HG03439 (cell line): ENCODE results near the gene ZNF260.
"Not testable (repeated sequence)": the region's sequence is repeated elsewhere in the genome, so short reads cannot be mapped to it uniquely, and the experiment has no call there.

Experiments
- ATAC-seq: cut with Tn5 transposase; IDR thresholded peaks from one replicate; pipeline ENCODE4 v1.9.1; 2021; ENCODE audit warnings: mild to moderate bottlenecking, moderate library complexity; ENCODE audit not compliant: unreplicated experiment

Gene ZNF260

DNA sequence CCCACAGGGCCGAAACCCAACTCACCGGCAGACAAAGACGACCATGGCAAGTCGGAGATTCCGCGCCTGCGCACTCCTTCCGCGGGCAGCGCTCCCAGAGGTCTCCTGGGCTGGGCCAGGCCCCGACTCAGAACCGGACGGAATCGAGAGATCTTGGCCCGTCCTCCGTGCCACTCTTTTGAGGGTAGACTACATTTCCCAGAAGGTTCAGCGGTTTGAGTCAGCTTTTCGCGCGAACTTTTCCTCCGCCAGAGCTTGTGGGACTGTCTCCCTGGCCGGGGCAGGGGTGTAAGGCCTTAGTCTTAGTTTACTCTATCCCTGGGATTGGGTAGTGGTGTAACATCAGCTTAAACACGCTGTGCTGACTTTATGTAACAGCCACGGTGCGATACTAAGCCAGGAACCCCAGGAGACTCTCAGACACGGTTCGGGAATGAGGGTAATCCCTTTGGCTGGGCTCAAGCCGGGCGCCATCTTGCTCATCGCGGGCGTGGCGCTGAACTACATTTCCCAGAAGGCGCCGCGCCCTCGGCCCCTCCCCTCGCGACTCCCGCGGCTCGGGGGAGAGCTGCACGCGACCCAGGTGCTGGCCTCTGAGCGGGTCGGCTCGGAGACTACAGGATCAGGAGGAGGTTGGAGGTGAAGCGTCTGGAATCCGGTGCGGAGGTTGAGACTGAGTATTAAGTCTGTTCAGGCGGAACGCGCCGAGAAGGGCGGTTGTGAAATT is at the start of gene ZNF260:
Gene ZNF260, minus strand, starts transcription at position 78 of the 727 bp plus-strand sequence. CDS start 13,033 bp downstream, outside the sequence.
- peak; percentile 89 for ATAC-seq

DNA sequence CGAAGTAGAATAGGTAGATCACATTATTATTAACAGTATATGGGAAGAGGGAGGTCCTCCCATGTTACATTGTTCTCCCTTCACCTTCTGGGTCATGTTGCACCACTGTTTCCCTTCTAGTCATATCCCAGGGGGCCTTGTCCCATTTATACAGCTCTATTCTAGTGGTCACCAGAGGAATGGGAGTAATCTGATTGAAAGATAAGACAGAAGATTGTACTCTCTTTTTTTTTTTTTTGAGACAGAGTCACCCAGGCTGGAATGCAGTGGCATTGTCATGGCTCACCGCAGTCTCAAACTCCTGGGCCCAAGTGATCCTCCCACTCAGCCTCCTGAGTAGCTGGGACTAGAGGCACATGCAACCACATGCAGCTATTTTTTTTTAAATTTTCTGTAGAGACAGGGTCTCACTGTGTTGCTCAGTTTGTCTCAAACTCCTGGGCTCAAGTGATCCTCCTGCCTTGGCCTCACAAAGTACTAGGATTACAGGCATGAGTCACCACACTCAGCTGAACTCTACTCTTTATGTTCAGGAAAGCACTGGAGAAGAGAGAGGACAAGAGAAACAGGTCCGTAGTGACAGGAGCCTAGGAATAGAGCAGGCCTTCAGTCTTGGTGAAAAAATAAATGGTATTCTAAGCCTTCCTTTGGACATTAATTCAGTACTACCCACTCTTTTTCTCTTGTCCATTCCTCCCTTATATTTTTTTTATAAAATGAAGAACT is 49.4 kb upstream of the ZNF260 start:
- ATAC-seq, result no peak

DNA sequence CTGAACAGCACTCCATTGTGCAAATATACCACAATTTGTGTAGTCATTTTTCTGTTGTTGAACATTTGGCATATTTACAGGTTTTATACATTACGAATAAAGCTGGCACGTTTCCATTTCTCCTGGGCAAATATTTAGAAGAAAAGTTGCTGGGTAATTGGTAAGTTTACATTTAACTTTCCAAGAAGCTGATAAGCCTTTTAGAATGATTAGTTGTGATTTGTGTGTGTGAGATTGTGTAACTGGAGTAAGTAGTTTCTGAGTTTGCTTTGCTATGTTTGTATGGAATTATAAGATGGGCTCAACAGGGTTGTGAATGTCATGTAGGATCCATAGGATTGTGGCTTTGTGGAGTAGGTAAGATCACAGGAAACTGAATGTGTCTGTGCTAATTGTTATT is 46.7 kb upstream of the ZNF260 start:
- ATAC-seq, result no peak

DNA sequence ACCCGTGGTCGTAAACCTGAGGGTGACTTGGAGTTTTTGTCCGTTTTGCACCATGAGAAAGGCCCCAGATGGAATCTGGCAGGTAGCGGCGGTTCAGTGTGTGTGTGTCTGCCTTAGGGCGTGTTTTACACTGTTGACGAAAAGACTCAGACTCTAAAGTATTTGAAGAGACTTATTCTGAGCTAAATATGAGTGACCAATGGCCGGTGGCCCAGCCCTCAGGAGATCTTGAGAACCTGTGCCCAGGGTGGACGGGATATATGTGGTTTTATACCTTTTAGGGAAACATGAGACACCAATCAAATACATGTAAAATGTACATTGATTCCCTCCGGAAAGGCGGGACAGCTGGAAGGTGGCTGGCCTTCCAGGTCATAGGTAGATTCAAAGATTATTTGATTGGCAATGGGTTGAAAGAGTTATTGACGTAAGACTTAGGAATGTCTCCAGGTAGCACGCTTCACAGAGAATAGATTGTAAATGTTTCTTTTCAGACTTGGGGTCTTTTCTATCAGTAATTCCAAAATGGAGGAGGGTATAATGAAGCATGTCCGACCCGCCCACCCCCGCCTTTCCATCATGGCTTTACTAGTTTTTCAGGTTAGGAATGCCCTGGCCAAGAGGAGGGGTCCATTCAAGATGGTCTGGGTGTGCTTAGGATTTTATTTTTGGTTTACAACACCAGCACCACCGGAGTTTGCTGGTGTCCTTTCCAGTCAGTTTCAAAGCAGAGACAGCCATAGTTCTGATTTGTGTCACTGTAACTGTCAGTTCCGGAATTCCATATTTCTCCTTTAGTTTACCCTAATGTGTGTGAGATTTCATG is 46.0 kb upstream of the ZNF260 start:
- ATAC-seq, result peak; percentile 27

DNA sequence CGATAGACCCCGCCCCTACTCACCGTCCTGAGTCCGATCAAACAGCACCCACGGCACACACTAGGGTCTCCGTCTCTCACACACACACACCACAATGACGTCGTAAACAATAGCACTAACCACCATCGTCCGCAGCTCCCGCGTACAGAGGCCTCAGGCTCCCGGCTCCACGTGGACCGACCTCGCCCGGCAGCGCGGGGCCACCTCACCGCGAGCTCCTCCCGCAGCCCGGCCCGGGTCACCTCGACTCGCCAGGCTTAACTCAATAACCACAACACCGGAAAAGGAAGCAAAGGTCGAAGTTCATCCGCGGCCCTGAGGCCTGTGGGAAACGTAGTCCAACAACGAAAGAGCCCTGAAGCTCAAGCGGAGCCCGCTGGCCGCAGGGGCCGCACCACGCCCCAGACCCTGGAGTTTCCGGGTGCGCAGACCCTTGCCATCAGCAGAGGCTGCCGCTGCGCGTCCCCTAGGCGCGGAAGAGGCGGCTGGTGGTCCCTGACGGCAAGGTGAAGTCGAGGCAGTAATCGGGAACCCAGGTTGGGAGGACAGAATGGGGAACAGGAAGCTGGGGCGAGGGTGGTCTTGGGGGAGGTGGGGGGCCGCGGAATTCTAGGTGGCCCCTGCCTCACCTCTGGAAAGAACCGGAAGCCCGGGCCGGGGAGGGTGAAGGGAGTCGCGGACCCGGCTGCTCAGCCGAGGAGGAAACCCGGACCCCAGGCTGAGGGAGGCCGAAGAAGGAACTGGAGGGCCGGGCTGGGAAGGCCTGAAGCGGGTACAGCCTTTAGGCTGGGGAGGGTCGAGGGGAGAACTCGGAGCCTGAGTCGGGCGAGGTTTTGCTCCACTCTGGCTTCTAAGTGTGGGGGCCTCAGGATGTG is 45.2 kb upstream of the ZNF260 start, which contains the start of gene ZNF529:
Gene ZNF529, minus strand, starts transcription at position 273 of the 875 bp plus-strand sequence. CDS start 946 bp downstream, outside the sequence.
- ATAC-seq, result peak; percentile 83

DNA sequence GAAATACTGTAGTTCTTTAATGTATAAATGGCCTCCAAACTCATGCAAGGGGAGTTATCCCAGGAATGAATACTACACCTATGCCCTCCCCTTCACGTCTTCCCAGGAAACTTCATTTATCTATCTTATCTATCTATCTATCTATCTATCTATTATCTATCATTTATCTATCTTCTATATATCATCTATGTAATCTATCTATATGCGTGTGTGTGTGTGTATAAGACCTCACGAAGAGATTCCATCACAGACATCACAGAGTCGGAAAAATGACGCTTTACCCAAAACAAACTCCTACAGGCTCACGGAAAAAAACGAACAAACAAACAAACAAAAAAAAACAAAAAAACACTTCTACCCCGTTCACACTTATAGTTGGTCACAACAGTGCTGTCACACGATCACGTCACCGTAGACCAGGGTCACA is 44.5 kb upstream of the ZNF260 start:
- ATAC-seq, result no peak

DNA sequence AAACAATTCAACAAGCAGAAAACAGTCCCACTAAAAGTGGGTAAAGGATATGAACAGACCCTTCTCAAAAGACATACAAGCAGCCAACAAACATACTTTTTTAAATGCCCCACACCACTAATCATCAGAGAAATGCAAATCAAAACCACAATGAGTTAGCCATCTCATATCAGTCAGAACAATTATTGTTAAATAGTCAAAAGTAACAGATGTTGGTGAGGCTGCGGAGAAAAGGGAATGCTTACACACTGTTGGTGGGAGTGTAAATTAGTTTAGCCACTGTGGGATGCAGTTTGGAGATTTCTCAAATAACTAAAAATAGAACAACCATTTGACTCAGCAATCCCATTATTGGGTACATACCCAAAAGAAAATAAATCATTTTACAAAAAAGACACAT is 36.3 kb upstream of the ZNF260 start:
- no peak for ATAC-seq

DNA sequence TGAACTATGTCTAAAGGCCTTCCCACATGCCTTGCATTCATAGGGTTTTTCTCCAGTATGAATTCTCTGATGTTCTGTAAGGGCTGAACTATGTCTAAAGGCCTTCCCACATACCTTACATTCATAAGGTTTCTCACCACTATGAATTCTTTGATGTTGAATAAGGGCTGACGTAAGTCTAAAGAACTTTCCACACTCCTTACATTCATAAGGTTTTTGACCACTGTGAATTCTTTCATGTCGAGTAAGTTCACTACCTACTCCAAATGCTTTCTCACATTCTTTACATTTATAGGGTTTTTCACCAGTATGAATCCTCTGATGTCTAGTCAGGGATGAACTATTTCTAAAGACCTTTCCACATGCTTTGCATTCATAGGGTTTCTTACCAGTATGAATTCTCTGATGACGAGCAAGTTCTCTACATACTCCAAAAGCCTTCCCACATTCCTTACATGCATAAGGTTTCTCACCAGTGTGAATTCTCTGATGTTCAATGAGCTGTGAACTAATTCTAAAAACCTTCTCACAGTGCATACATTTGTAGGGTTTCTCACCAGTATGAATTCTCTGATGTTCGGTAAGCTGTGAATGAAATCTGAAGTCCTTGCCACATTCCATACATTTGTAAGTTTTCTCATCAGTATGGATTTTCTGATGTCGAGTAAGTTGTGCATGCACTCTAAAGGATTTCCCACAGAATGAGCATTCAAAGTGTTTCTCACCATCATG is 19.1 kb upstream of the ZNF260 start:
- ATAC-seq, result no peak

DNA sequence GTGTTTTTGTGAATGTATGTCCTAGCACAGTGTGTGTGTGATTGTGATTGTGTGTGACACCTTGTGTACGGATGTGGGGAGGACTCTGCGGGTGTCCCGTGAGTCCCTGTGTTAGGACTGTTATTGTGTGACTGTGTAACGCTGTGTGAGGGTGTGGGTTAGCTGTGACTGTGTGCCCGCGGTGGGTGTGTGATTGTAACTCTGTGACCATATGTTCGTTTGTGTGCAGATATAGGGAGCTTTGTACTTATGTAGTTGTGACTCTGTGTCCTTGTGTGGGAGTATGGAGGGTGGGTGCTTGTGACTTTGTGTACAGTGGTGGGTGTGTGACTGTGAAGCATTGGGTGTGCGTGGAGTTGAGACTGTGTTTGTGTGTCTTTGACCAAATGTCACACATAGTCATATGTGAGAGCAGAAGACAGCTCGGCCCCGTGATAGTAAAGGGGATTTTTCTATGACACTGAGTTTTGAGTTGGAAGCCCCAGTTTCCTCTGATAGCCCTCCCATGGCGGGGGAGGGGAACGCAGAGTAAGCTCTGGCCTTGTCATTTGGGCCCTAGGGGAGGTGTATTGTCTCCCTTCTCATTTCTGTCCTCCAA is 949 bp upstream of the ZNF260 start:
- ATAC-seq, result peak; percentile 38

DNA sequence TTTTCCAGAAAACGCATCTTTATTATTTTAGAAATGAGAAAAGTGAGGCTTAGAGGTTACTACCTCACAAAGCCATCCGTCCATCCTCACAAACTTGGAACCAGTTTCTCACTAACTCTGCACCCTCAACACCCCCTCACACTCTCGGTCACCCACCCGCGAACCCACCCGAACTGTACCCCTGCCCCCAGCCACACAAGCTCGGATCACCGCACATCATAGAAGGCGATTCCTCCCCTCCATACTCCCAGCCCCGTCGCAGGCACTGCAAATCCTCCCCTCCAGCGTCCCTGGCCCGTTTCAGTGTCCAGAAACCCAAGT is 238 bp downstream of the ZNF260 start:
- no peak for ATAC-seq

DNA sequence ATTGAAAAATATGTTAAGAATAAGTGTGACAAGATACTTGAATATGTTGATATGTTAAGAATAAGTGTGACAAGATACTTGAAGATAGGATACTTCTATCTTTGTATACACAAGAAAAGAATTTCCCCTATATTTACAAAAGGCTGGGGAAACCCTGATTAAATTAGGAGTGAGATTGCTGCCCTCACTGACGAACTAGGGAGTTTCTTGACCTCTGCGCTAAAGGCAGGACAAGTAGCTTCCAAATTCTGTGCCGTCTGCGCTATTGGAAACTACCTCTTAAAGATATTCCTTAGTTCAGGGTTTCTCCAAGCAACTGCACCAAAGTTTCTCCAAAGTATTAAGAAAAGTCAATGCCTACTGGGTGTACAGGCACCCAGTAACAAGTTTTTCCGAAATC is 730 bp downstream of the ZNF260 start:
- ATAC-seq, result no peak

DNA sequence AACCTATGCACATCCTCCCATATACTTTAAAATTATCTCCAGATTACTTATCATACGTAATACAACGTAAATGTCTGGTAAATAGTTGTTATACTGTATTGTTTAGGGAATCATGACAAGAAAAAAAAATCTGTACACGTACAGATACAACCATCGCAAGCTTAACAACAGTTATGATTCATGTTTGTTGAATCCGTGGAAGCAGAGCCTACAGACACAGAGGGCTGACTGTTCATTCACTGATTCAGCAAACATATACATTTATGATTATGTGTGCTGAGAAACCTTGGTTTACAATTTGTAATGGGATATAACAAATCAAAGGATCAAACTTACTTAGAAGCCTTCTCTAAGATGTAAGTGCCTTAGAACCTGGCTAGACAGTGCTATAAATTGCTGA is 1.5 kb downstream of the ZNF260 start:
- no peak for ATAC-seq

DNA sequence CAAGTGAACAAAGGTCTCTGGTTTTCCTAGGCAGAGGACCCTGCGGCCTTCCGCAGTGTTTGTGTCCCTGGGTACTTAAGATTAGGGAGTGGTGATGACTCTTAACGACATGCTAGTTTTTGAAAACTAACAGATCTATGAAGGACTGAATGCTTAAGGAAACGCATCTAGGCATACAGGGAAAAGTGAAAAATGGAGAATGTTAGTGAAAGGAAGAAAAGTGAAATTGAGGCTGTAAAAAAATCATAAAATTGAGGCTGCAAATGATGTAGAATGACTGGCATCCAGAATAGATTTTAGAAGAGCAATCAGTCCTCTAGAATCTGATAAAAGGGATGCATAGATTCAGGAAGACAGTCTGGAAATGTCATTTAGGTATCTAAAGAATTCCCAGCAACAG is 3.5 kb downstream of the ZNF260 start:
- ATAC-seq, result no peak

DNA sequence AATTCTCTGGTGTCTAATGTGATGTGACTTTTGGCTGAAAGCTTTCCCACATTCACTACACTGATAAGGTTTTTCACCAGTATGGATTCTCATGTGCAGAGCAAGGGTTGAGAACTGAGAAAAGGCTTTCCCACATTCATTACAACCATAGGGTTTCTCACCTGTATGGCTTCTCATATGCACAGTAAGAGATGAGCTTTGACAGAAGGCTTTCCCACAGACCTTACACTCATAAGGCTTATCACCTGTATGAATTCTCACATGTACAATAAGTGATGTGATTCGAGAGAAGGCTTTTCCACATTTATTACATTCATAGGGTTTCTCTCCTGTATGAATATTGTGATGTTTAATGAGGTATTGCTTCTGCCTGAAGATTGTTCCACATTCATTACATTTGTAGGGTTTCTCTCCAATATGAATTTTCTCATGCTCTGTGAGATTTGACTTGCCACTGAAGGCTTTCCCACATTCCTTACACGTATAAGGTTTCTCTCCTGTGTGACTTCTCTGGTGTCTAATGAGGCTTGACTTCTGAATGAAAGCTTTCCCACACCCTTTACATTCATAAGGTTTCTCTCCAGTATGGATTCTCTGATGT is 14.0 kb downstream of the ZNF260 start:
- ATAC-seq, result no peak

DNA sequence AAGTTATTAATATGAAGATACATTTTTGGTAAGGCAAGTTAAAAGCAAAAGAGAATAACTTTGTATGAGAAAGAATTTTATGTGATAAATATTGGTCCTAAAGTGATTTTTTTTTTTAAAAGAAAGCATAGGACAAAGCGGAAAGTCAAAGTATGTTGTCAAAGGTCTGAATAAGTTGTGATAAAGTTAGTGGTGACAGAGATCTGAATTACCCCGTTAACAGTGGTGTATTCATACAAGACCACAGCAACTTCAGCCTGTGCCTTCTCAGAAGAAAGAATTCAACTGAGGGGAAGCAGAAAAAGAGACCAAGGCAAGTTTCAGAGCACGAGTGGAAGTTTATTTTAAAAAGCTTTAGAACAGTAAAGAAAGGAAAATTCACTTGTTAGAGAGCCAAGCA is 19.7 kb downstream of the ZNF260 start:
- ATAC-seq, result no peak

DNA sequence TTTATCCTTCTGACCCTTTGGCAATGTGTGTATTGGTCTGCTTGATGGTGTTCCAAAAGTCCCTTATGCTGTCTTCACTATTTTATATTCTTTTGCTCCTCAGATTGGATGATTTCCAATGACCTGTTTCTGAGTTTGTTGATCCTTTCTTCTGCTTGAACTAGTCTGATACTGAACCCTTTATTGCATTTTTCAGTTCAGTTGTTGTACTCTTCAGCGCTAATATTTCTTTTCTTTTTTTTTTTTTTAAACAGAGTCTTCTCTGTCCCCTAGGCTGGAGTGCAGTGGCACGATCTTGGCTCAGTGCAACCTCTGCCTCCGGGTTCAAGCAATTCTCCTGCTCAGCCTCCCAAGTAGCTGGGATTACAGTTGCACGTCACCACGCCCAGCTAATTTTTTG is 26.1 kb downstream of the ZNF260 start:
- no peak for ATAC-seq

DNA sequence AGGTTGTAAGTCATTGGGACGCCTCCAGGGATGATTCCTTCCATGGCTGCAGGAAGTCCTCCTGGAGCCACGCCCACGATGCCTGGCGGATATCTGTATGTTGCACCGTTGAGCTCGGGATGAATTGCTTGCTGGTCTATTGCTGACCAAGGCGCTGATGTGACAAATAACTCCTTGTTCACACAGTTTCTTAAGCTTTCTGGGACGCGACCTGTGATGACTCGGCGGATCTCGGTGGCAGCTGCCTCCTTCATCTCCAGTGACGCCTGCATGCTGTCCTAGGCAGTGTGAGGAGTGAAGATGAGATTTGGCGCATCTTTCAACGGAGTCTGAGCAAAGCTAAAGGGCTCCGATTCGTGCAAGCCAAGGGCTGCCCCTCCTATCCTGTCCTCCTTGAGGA is 31.1 kb downstream of the ZNF260 start:
- no peak for ATAC-seq

DNA sequence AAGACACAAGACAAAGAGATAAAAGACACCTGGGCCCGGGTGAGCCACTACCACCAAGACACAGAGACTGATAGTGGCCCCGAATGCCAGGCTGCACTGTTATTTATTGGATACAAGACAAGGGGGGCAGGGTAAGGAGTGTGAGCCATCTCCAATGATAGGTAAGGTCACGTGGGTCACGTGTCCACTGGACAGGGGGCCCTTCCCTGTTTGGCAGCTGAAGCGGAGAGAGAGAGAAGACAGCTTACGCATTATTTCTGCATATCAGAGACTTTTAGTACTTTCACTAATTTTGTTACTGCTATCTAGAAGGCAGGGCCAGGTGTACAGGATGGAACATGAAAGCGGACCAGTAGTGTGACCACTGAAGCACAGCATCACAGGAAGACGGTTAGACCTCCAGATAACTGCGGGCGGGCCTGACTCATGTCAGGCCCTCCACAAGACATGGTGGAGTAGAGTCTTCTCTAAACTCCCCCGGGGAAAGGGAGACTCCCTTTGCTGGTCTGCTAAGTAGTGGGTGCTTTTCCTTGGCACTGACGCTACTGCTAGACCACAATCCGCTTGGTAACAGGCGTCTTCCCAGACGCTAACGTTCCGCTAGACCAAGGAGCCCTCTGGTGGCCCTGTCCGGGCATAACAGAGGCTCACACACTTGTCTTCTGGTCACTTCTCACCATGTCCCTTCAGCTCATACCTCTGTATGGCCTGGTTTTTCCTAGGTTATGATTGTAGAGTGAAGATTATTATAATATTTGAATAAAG is 35.2 kb downstream of the ZNF260 start:
- not testable (repeated sequence) for ATAC-seq
